NCI-H1930 (cell line): ENCODE results near the gene DMBX1.

Experiments used
- DNase-seq, 2 experiments: peaks; one replicate each; lab custom pipeline; 2025; lab: John Stamatoyannopoulos, UW

Gene DMBX1

GRCh38 chr1:46489638-46490405 is at the start of gene DMBX1:
DMBX1 (plus strand) TSS chr1:46489836; CDS start chr1:46507011, 17,175 bp downstream.
- DNase-seq, result no peak

GRCh38 chr1:46440478-46440877 is 49.2 kb upstream of the DMBX1 start:
- no peak for DNase-seq

GRCh38 chr1:46442317-46443161 is 47.1 kb upstream of the DMBX1 start:
- DNase-seq, result peak; percentile 80 to 83

GRCh38 chr1:46444466-46444865 is 45.2 kb upstream of the DMBX1 start:
- DNase-seq, result no peak

- no peak for DNase-seq
Measured at GRCh38 chr1:46445773-46446256, 43.8 kb upstream of the DMBX1 start.

- peak; percentile 28 to 73 for DNase-seq
Measured at GRCh38 chr1:46446646-46447498, 42.8 kb upstream of the DMBX1 start.

- no peak for DNase-seq
Measured at GRCh38 chr1:46447499-46448108, 42.0 kb upstream of the DMBX1 start.

- DNase-seq, result no peak
Measured at GRCh38 chr1:46448109-46448911, 41.3 kb upstream of the DMBX1 start.

GRCh38 chr1:46449223-46450159 is 40.1 kb upstream of the DMBX1 start:
- DNase-seq, result no peak

- no peak for DNase-seq
Measured at GRCh38 chr1:46450160-46450517, 39.5 kb upstream of the DMBX1 start.

GRCh38 chr1:46451948-46452930 is 37.4 kb upstream of the DMBX1 start:
- no peak for DNase-seq

- DNase-seq, result no peak
Measured at GRCh38 chr1:46452931-46453325, 36.7 kb upstream of the DMBX1 start.

GRCh38 chr1:46453449-46453848 is 36.2 kb upstream of the DMBX1 start:
- no peak for DNase-seq

GRCh38 chr1:46455951-46456350 is 33.7 kb upstream of the DMBX1 start:
- DNase-seq, result no peak

GRCh38 chr1:46456411-46456963 is 33.1 kb upstream of the DMBX1 start:
- no peak for DNase-seq

- no peak for DNase-seq
Measured at GRCh38 chr1:46457178-46457577, 32.5 kb upstream of the DMBX1 start.

- no peak for DNase-seq
Measured at GRCh38 chr1:46458190-46458589, 31.4 kb upstream of the DMBX1 start.

- no peak for DNase-seq
Measured at GRCh38 chr1:46458846-46459245, 30.8 kb upstream of the DMBX1 start.
